Activated T-cell treated with anti-CD3 and anti-CD28 coated beads, Interleukin-2, amount 50 U/mL, for 4 hours (primary cell): ENCODE measurements around the gene TMEM30B. TPM values are rescaled to one million over a fixed set of nuclear protein-coding genes. Genes with fewer than 3 reads are reported as not detected.

Experiments used
- total RNA-seq, 3 donors: library from RNA; stranded (reverse); gene quantifications; one replicate each; pipeline ENCODE4 v1.2.1, GENCODE V29; 2021

The TMEM30B gene
- total RNA-seq, 3 donors from 2014 or later = 1.1 to 1.5 (median 1.3) TPM

Other genes with a start within 250 kb of the TMEM30B start
- gene PRKCH, start 40.2 kb upstream of the TMEM30B start, total RNA-seq = 100 to 1,000 TPM; 109 to 141 (median 134) TPM